Kidney (tissue), 14 donors: ENCODE results near the gene CSPG4. TPM values are rescaled to one million over a fixed set of nuclear protein-coding genes. Genes with fewer than 3 reads are reported as not detected.
"Not testable (repeated sequence)": the region's sequence is repeated elsewhere in the genome, so short reads cannot be mapped to it uniquely, and the experiment has no call there.

Experiments
- DNase-seq, 5 donors: peaks; one replicate each; pipeline ENCODE4 v3.0.0-alpha.2; 2013 to 2020
- FAIRE-seq: peaks from 2 replicates; lab custom pipeline; 2012; peaks lifted over from hg19 to GRCh38; lab: Jason Lieb, UNC
- H3K27ac ChIP-seq, 2 donors: one replicate each; pipeline ENCODE4 v1.7.0; 2013; ENCODE audit warnings: low read depth in 2 of 2, low read length in 2 of 2, inconsistent platforms in 1 of 2
- H3K27me3 ChIP-seq: one replicate; pipeline ENCODE4 v1.7.1; 2013; ENCODE audit warnings: low read length, inconsistent platforms; ENCODE audit not compliant: control insufficient read depth, insufficient read depth
- H3K36me3 ChIP-seq, 3 donors: one replicate each; pipeline versions ENCODE4 v1.7.0 to v1.7.1; 2013; ENCODE audit warnings: low read length in 3 of 3, control low read depth in 1 of 3, inconsistent platforms in 1 of 3; ENCODE audit not compliant: insufficient read depth in 3 of 3, control insufficient read depth in 2 of 3
- H3K4me1 ChIP-seq, 3 donors: one replicate each; pipeline versions ENCODE4 v1.7.0 to v1.7.1; 2013; ENCODE audit warnings: low read length in 3 of 3, inconsistent platforms in 1 of 3, low read depth in 1 of 3; ENCODE audit not compliant: control insufficient read depth in 2 of 3, insufficient read depth in 2 of 3
- H3K4me3 ChIP-seq, 3 donors: one replicate each; pipeline versions ENCODE4 v1.7.0 to v1.8.1; 2013; ENCODE audit warnings: low read length in 3 of 3, control low read depth in 1 of 3, inconsistent platforms in 1 of 3
- H3K9ac ChIP-seq, 3 donors: one replicate each; pipeline versions ENCODE4 v1.7.0 to v1.7.1; 2013; ENCODE audit warnings: low read length in 3 of 3, control low read depth in 1 of 3, inconsistent platforms in 1 of 3
- H3K9me3 ChIP-seq, 3 donors: one replicate each; pipeline versions ENCODE4 v1.7.0 to v1.7.1; 2013; ENCODE audit warnings: low read length in 3 of 3, control low read depth in 1 of 3, inconsistent platforms in 1 of 3; ENCODE audit not compliant: control insufficient read depth in 2 of 3, insufficient read depth in 1 of 3
- CTCF ChIP-seq: IDR thresholded peaks from 3 replicates; pipeline ENCODE4 v1.5.1; 2012; ENCODE audit warnings: mild to moderate bottlenecking, moderate library complexity, borderline replicate concordance; ENCODE audit not compliant: insufficient read depth; ENCODE audit errors: extremely low read depth
- intact Hi-C: fragments of 100-400 bp; cut with DNase I; formaldehyde crosslinking; loops from one replicate; pipeline ENCODE4 v1.11.1; 2022
- polyA plus RNA-seq: library from polyadenylated mRNA; stranded (reverse); fragments of 350-450 nt; fragmentation: Illumina TruSeq; extraction: RNeasy Lipid Tissue Mini Kit (QIAGEN cat#74804); gene quantifications from one replicate; pipeline ENCODE4 v1.2.3, GENCODE V29; 2014; ENCODE audit warnings: low read depth, low replicate concordance; ENCODE audit not compliant: insufficient read depth
- total RNA-seq: library from RNA; stranded (reverse); fragmentation: NEBNext Ultra II Directional; extraction: Animal tissue kit (Norgen Biotek cat#: 25700); gene quantifications from one replicate; pipeline ENCODE4 v1.2.1, GENCODE V29; 2021
- donor health status: control.
- donor health status: control.
- donor health status: control.
- donor health status: control.
- donor health status: control.
- donor health status: DM: yes; HTN: yes; CAD: no.
- donor health status: Normal renal cell carcinoma (clear cell type).

CSPG4 gene
- total and polyA plus RNA-seq, 2 donors from 2014 or later, result 4.4 to 30.7 TPM

- intact Hi-C loops, result no loop called here
- no peak for FAIRE-seq
- Histone ChIP-seq H3K9ac (no peak overlapping the region), H3K27me3 (no peaks in the 10 kb centered on the region), H3K36me3 (no peaks in the 10 kb centered on the region), H3K9me3 (no peaks in the 10 kb centered on the region), H3K4me1 (no peaks in the 10 kb centered on the region), H3K27ac (no peak overlapping the region), H3K4me3 (no peak overlapping the region)
- DNase-seq, result no peak
- no peak for TF ChIP-seq CTCF
Observed at GRCh38 chr15:75685195-75685594, 27.5 kb downstream of the CSPG4 start.

- Histone ChIP-seq H3K27me3 (no peaks in the 10 kb centered on the region), H3K4me1 (no peaks in the 10 kb centered on the region), H3K36me3 (no peaks in the 10 kb centered on the region), H3K27ac (no peak overlapping the region), H3K4me3 (no peak overlapping the region), H3K9me3 (no peaks in the 10 kb centered on the region), H3K9ac (no peak overlapping the region)
- FAIRE-seq (no peak), DNase-seq (no peak)
- no peak for TF ChIP-seq CTCF
- intact Hi-C loops, result no loop called here
Observed at GRCh38 chr15:75684648-75685047, 28.0 kb downstream of the CSPG4 start.

- H3K36me3 ChIP-seq, H3K9ac ChIP-seq, FAIRE-seq, H3K4me3 ChIP-seq, H3K27me3 ChIP-seq, intact Hi-C loops, H3K4me1 ChIP-seq, H3K9me3 ChIP-seq, H3K27ac ChIP-seq: not testable (repeated sequence)
- peak; percentile 81 to 88 (median 84) for DNase-seq
- TF ChIP-seq CTCF, result peak; percentile 77
Observed at GRCh38 chr15:75683646-75684312, 28.9 kb downstream of the CSPG4 start.
